DMS53 treated with DMSO at 0.1 percent for 48 hours (cell line): ENCODE results near the gene PTPRN.

Experiments
- DNase-seq: peaks from one replicate; lab custom pipeline; 2025; ENCODE audit not compliant: unreplicated experiment; lab: John Stamatoyannopoulos, UW

Gene PTPRN

DNA sequence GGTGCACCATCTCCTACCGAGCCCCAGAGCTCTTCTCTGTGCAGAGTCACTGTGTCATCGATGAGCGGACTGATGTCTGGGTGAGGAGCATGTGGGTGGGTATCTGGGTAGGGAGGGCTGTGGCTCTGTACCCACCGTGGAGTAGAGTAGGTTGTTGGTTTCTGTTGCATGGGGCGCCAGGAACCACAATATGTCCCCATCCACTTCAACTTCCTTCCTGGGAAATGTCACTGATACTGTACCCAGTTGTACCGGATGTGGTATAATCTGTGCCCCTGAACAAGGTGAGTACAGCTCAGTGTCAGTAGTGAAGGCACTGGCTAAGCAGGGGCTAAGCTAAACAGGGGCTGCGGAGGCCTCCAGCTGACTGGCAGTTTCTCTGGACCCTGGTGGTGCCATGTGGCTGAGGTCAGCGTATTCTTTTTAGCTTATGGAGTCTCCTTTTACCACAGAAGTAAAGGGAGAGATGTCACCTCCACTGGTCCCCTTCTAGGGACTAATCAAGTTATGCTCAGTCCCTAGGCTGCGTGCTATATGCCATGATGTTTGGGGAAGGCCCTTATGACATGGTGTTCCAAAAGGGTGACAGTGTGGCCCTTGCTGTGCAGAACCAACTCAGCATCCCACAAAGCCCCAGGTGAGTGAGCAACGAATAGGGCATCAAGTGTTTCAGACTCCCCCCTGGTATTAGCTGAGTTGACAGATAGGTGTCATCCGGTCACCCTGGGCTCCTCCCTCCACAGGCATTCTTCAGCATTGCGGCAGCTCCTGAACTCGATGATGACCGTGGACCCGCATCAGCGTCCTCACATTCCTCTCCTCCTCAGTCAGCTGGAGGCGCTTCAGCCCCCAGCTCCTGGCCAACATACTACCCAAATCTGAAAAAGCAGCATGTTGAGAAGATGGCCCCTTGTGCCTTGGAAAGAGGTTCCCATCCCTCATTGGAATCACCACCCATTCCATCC, 61.2 kb downstream of the PTPRN start:
- no peak for DNase-seq

- no peak for DNase-seq
Measured at GRCh38 chr2:219246559-219246958, 62.6 kb downstream of the PTPRN start.

- no peak for DNase-seq
Measured at GRCh38 chr2:219245899-219246230, 63.3 kb downstream of the PTPRN start.

DNA sequence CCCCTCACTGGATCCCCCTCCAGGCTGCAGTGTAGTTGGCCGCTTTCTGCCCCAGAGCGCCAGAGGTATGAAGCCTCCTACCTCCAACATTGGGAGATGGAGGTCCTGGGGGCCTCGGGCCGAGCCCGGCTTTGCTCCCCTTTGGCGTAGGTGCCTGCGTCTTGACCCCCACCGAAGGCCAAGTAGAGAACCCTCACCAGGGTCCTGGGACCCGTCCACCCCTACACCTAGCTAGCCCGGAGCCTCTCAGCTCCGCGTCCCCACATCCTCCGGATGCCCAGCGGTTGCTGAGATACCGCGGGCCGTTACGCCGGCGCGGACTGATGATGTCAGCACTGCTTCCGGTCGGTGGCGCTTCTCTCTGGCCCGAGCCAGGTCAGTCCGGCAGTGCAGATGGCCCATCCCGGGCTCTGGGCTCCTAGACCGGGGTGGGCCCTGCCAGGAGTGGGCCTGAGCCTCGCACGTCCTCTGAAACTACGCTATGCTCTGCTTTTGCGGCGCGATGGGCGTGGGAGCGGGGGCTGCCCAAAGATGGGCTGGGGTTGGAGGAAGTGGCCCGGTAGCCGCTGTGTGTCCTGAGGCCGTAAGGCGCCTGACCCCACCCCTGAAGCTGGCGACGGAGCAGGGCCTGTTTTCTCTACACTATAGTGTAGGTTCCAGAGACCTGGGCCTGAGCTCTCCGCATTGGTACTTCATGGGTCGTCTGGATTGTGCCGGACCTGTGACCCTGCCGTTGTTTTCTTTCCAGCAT, 63.9 kb downstream of the PTPRN start, which contains the start of the genes GLB1L and STK16:
TSS of gene GLB1L (minus strand) at position 297 of the 751 bp plus-strand sequence. CDS start 1,871 bp downstream, outside the sequence.
TSS of gene STK16 (plus strand) at position 332 of the 751 bp plus-strand sequence. CDS start 521 bp downstream, outside the sequence.
- DNase-seq = peak; percentile 40

- DNase-seq = no peak
Measured at GRCh38 chr2:219244789-219245147, 64.4 kb downstream of the PTPRN start.

DNA sequence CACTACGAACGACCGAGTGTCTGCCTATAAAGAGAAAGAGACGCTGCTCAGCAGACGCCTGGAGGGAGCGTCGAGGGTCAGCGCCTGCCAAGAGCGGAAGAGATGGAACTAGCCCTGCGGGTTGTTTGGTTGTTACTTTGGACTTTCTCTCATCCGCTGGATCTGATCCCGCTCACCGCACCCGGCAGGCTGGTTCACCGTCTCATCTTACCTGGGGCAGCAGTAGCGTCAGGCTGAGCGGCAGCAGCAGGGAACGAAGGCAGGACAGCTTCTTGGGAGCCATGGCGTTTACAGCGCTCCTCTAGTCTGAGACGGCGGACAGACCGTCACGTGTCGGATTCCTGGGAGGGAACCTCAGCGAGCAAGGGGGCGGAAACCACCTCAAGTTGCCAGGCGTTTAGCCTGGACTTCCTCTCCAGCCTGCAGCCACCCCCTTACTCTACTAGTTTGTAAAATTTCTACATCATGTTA, 65.9 kb downstream of the PTPRN start:
- DNase-seq = no peak
